OCI-LY7 (cell line): ENCODE data around the gene ATP6V0D1. TPM values are rescaled to one million over a fixed set of nuclear protein-coding genes. Genes with fewer than 3 reads are reported as not detected.

Experiments
- BruUV-seq: library from RNA; stranded (reverse); fragments of 400-500 nt; replicated peaks from 2 replicates; lab custom pipeline; 2021; lab: Mats Ljungman, UMichigan
- CTCF ChIA-PET: fragments of 300-600 bp; sonication (Branson Sonifier 250); formaldehyde crosslinking; loops from one replicate; lab custom pipeline; 2022; ENCODE audit warnings: antibody characterized with exemption; ENCODE audit not compliant: unreplicated experiment; lab: Charles Lee
- POLR2A ChIA-PET: fragments of 300-600 bp; sonication (Branson Sonifier 250); formaldehyde crosslinking; loops from one replicate; lab custom pipeline; 2022; ENCODE audit warnings: antibody characterized with exemption; lab: Charles Lee
- DNase-seq: peaks from one replicate; pipeline ENCODE4 v3.0.0-alpha.2; 2015; ENCODE audit warnings: low spot score
- H2AFZ ChIP-seq: fragments of 200-600 bp; sonication (generic), shearing (Covaris generic); 2 replicates; pipeline ENCODE4 v1.6.1; 2014; ENCODE audit warnings: mild to moderate bottlenecking, antibody characterized with exemption, low read length, moderate library complexity
- H3K27ac ChIP-seq: fragments of 200-600 bp; sonication (generic); 2 replicates; pipeline ENCODE4 v1.5.1; 2014; ENCODE audit warnings: mixed run types, low read depth, mild to moderate bottlenecking, moderate library complexity, low read length, inconsistent platforms; ENCODE audit not compliant: poor library complexity, severe bottlenecking
- H3K36me3 ChIP-seq: fragments of 200-600 bp; sonication (generic); 2 replicates; pipeline ENCODE4 v1.6.1; 2014; ENCODE audit warnings: mild to moderate bottlenecking, antibody characterized with exemption, low read length, moderate library complexity, mixed read lengths; ENCODE audit not compliant: insufficient read depth
- H3K4me1 ChIP-seq: fragments of 200-600 bp; sonication (generic); 2 replicates; pipeline ENCODE4 v1.5.1; 2014; ENCODE audit warnings: mild to moderate bottlenecking, low read length; ENCODE audit not compliant: insufficient read depth, poor library complexity, severe bottlenecking
- H3K4me2 ChIP-seq: fragments of 200-600 bp; sonication (generic); 2 replicates; pipeline ENCODE4 v1.6.1; 2014; ENCODE audit warnings: mild to moderate bottlenecking, low read length
- H3K4me3 ChIP-seq: fragments of 200-600 bp; sonication (generic); 2 replicates; pipeline ENCODE4 v1.5.1; 2014; ENCODE audit warnings: mild to moderate bottlenecking, low read depth, low read length; ENCODE audit not compliant: poor library complexity, severe bottlenecking
- H3K79me2 ChIP-seq: fragments of 200-600 bp; sonication (generic); 2 replicates; pipeline ENCODE4 v1.6.1; 2016; ENCODE audit warnings: low read depth, mild to moderate bottlenecking, low read length, moderate library complexity, mixed read lengths; ENCODE audit not compliant: insufficient read depth
- H3K9me2 ChIP-seq: fragments of 200-600 bp; sonication (generic); 2 replicates; pipeline ENCODE4 v1.6.1; 2016; ENCODE audit warnings: mild to moderate bottlenecking, low read length, mixed read lengths; ENCODE audit not compliant: insufficient read depth
- H3K9me3 ChIP-seq: fragments of 200-600 bp; sonication (generic); 2 replicates; pipeline ENCODE4 v1.6.1; 2014; ENCODE audit warnings: mild to moderate bottlenecking, mixed run types, low read length, mixed read lengths
- H4K20me1 ChIP-seq: fragments of 200-600 bp; sonication (generic); 2 replicates; pipeline ENCODE4 v1.6.1; 2014; ENCODE audit warnings: mild to moderate bottlenecking, antibody characterized with exemption, low read length, moderate library complexity, mixed read lengths; ENCODE audit not compliant: insufficient read depth
- EZH2phosphoT487 ChIP-seq: fragments of 200-600 bp; sonication (generic); IDR thresholded peaks from 2 replicates; pipeline ENCODE4 v1.6.1; 2018; ENCODE audit warnings: low read depth, borderline replicate concordance, mild to moderate bottlenecking, mixed run types, antibody characterized with exemption, low read length, moderate library complexity, mixed read lengths
- intact Hi-C: fragments of 100-400 bp; cut with micrococcal nuclease; formaldehyde crosslinking; loops from one replicate; pipeline ENCODE4 v1.10.0; 2022; ENCODE audit not compliant: unreplicated experiment
- total RNA-seq, 2 experiments: library from RNA; depleted of rRNA in 1 of 2; stranded (reverse); fragments of >200 nt in 1 of 2; shearing (Covaris generic) in 1 of 2; gene quantifications; 2 replicates each; pipeline ENCODE4 v1.2.3, GENCODE V29; 2014 to 2022
- TF ChIP-seq, protein P1 (sequence below): fragments of 200-600 bp; sonication (generic); conservative IDR thresholded peaks from 2 replicates; pipeline ENCODE4 v1.5.1; 2014; ENCODE audit warnings: mild to moderate bottlenecking, antibody characterized with exemption, low read length, moderate library complexity, mixed read lengths

ATP6V0D1 gene
- total RNA-seq, 2 experiments from 2014 or later = 24.4 to 38.0 TPM

DNA sequence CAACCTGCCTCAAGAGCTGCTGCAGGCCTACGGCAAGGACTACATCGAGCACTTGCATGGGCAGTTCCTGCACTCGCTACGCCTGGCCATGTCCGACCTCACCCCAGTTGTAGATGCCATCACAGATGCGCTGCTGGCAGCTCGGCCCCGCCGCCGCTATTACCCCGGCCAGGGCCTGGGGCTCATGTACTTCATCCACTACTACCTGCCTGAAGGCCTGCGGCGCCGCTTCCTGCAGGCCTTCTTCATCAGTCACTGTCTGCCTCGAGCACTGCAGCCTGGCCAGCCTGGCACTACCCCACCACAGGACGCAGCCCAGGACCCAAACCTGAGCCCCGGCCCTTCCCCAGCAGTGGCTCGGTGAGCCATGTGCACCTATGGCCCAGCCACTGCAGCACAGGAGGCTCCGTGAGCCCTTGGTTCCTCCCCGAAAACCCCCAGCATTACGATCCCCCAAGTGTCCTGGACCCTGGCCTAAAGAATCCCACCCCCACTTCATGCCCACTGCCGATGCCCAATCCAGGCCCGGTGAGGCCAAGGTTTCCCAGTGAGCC lies 44.2 kb downstream of the ATP6V0D1 start:
- POLR2A ChIA-PET = no interaction called here

GRCh38 chr16:67435758-67436164 lies 45.2 kb downstream of the ATP6V0D1 start:
- intact Hi-C loops = no loop called here
- H4K20me1 ChIP-seq = no peaks in the 10 kb centered on the region
- H3K36me3 ChIP-seq = peaks cover 11% of the 10 kb centered on the region; the same call in 1 of the 2 replicates

More for the DNA sequence above, 44.2 kb downstream of the ATP6V0D1 start:
- Histone ChIP-seq H3K4me2 (no peak overlapping the region), H3K9me2 (no peaks in the 10 kb centered on the region), H3K9me3 (no peaks in the 10 kb centered on the region), H4K20me1 (no peaks in the 10 kb centered on the region), H3K4me3 (no peak overlapping the region), H3K4me1 (no peaks in the 10 kb centered on the region), H2AFZ (no peak overlapping the region), H3K27ac (no peak overlapping the region), H3K79me2 (no peaks in the 10 kb centered on the region), H3K36me3 (peaks cover 11% of the 10 kb centered on the region; the same call in 1 of the 2 replicates)
- CTCF ChIA-PET = no interaction called here
- no peak for DNase-seq
- no TSS peak for BruUV-seq
- intact Hi-C loops = no loop called here
- TF ChIP-seq, protein P1, sequence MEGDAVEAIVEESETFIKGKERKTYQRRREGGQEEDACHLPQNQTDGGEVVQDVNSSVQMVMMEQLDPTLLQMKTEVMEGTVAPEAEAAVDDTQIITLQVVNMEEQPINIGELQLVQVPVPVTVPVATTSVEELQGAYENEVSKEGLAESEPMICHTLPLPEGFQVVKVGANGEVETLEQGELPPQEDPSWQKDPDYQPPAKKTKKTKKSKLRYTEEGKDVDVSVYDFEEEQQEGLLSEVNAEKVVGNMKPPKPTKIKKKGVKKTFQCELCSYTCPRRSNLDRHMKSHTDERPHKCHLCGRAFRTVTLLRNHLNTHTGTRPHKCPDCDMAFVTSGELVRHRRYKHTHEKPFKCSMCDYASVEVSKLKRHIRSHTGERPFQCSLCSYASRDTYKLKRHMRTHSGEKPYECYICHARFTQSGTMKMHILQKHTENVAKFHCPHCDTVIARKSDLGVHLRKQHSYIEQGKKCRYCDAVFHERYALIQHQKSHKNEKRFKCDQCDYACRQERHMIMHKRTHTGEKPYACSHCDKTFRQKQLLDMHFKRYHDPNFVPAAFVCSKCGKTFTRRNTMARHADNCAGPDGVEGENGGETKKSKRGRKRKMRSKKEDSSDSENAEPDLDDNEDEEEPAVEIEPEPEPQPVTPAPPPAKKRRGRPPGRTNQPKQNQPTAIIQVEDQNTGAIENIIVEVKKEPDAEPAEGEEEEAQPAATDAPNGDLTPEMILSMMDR = no peak
- TF ChIP-seq EZH2phosphoT487 = no peak

More at GRCh38 chr16:67435758-67436164, 45.2 kb downstream of the ATP6V0D1 start:
- no peak for DNase-seq
- no peaks in the 10 kb centered on the region for H3K4me1 ChIP-seq
- BruUV-seq = no TSS peak
- no peaks in the 10 kb centered on the region for H3K9me3 ChIP-seq
- no peak overlapping the region for H3K4me3 ChIP-seq
- ChIA-PET CTCF (no interaction called here), POLR2A (no interaction called here)
- H2AFZ ChIP-seq = no peak overlapping the region
- no peak overlapping the region for H3K4me2 ChIP-seq
- H3K27ac ChIP-seq = no peak overlapping the region
- no peaks in the 10 kb centered on the region for H3K79me2 ChIP-seq
- H3K9me2 ChIP-seq = no peaks in the 10 kb centered on the region
- TF ChIP-seq, protein P1 = no peak
- TF ChIP-seq EZH2phosphoT487 = no peak
